ENCODE data around the gene PTPRG. TPM values are rescaled to one million over a fixed set of nuclear protein-coding genes. Genes with fewer than 3 reads are reported as not detected.
"Not testable (repeated sequence)": the region's sequence is repeated elsewhere in the genome, so short reads cannot be mapped to it uniquely, and the experiment has no call there.

Gene PTPRG
- total RNA-seq, 1 donor from 2014 or later, result 39.6 TPM

GRCh38 chr3:61690016-61690415 is 128.6 kb downstream of the PTPRG start:
- Histone ChIP-seq H3K9ac (ENCODE audit: low read length) (no peak overlapping the region), H3K4me2 (ENCODE audit: low read length) (no peak overlapping the region), H2AFZ (ENCODE audit: low read depth, low read length) (no peak overlapping the region), H4K20me1 (ENCODE audit: insufficient read depth, low read length) (peaks cover 44% of the 10 kb centered on the region), H3K4me3 (ENCODE audit: insufficient read depth, low read depth, low read length) (no peak overlapping the region), H3K27ac (ENCODE audit: low read depth, low read length) (no peak overlapping the region), H3K79me2 (ENCODE audit: insufficient read depth, low read length) (peaks cover 8% of the 10 kb centered on the region), H3K9me3 (ENCODE audit: insufficient read depth, low read depth, low read length) (no peaks in the 10 kb centered on the region), H3K4me1 (ENCODE audit: insufficient read depth, low read length) (peaks cover 5% of the 10 kb centered on the region), H3K27me3 (ENCODE audit: insufficient read depth, low read length) (no peaks in the 10 kb centered on the region), H3K36me3 (ENCODE audit: insufficient read depth, low read length) (no peaks in the 10 kb centered on the region)
- Mint-ChIP-seq H3K4me3 (ENCODE audit: unreplicated experiment) (no peak overlapping the region), H3K36me3 (ENCODE audit: low read depth, unreplicated experiment) (peaks cover 3% of the 10 kb centered on the region), H3K27me3 (ENCODE audit: low read depth, unreplicated experiment) (no peaks in the 10 kb centered on the region), H3K9me3 (ENCODE audit: unreplicated experiment) (no peaks in the 10 kb centered on the region), H3K4me1 (ENCODE audit: low read depth, unreplicated experiment) (peaks cover 16% of the 10 kb centered on the region), H3K27ac (ENCODE audit: unreplicated experiment) (no peak overlapping the region)
- TF ChIP-seq EZH2 (IDR thresholded peaks at IDR 0.05; ENCODE audit: insufficient read depth, low read length) (no peak), CTCF (IDR thresholded peaks at IDR 0.05; ENCODE audit: insufficient read depth, low read depth, low read length) (no peak)
- DNase-seq (ENCODE audit: low read depth) (no peak), FAIRE-seq (no peak)

GRCh38 chr3:61691466-61691865 is 130.1 kb downstream of the PTPRG start:
- no peak for TF ChIP-seq CTCF (IDR thresholded peaks at IDR 0.05; ENCODE audit: insufficient read depth, low read depth, low read length)
- no peak for TF ChIP-seq EZH2 (IDR thresholded peaks at IDR 0.05; ENCODE audit: insufficient read depth, low read length)
- Histone ChIP-seq H3K4me3 (ENCODE audit: insufficient read depth, low read depth, low read length) (no peak overlapping the region), H2AFZ (ENCODE audit: low read depth, low read length) (no peak overlapping the region), H3K79me2 (ENCODE audit: insufficient read depth, low read length) (peaks cover 5% of the 10 kb centered on the region), H3K27me3 (ENCODE audit: insufficient read depth, low read length) (no peaks in the 10 kb centered on the region), H3K4me2 (ENCODE audit: low read length) (no peak overlapping the region), H4K20me1 (ENCODE audit: insufficient read depth, low read length) (peaks cover 31% of the 10 kb centered on the region), H3K9me3 (ENCODE audit: insufficient read depth, low read depth, low read length) (no peaks in the 10 kb centered on the region), H3K36me3 (ENCODE audit: insufficient read depth, low read length) (no peaks in the 10 kb centered on the region), H3K4me1 (ENCODE audit: insufficient read depth, low read length) (no peaks in the 10 kb centered on the region), H3K9ac (ENCODE audit: low read length) (no peak overlapping the region), H3K27ac (ENCODE audit: low read depth, low read length) (no peak overlapping the region)
- H3K27ac Mint-ChIP-seq (ENCODE audit: unreplicated experiment), result no peak overlapping the region
- peaks cover 16% of the 10 kb centered on the region for H3K4me1 Mint-ChIP-seq (ENCODE audit: low read depth, unreplicated experiment)
- DNase-seq (ENCODE audit: low read depth) (no peak), FAIRE-seq (no peak)
- no peaks in the 10 kb centered on the region for H3K9me3 Mint-ChIP-seq (ENCODE audit: unreplicated experiment)
- no peaks in the 10 kb centered on the region for H3K27me3 Mint-ChIP-seq (ENCODE audit: low read depth, unreplicated experiment)
- no peak overlapping the region for H3K4me3 Mint-ChIP-seq (ENCODE audit: unreplicated experiment)
- H3K36me3 Mint-ChIP-seq (ENCODE audit: low read depth, unreplicated experiment), result peaks cover 3% of the 10 kb centered on the region

- DNase-seq (ENCODE audit: low read depth) (no peak), FAIRE-seq (no peak)
- Mint-ChIP-seq H3K36me3 (ENCODE audit: low read depth, unreplicated experiment) (peaks cover 2% of the 10 kb centered on the region), H3K9me3 (ENCODE audit: unreplicated experiment) (no peaks in the 10 kb centered on the region), H3K27me3 (ENCODE audit: low read depth, unreplicated experiment) (no peaks in the 10 kb centered on the region), H3K4me1 (ENCODE audit: low read depth, unreplicated experiment) (peaks cover 5% of the 10 kb centered on the region), H3K27ac (ENCODE audit: unreplicated experiment) (no peak overlapping the region), H3K4me3 (ENCODE audit: unreplicated experiment) (no peak overlapping the region)
- no peak overlapping the region for H3K27ac ChIP-seq (ENCODE audit: low read depth, low read length)
- no peak overlapping the region for H3K4me2 ChIP-seq (ENCODE audit: low read length)
- H2AFZ ChIP-seq (ENCODE audit: low read depth, low read length), result no peak overlapping the region
- peaks cover 17% of the 10 kb centered on the region for H4K20me1 ChIP-seq (ENCODE audit: insufficient read depth, low read length)
- H3K4me1 ChIP-seq (ENCODE audit: insufficient read depth, low read length), result no peaks in the 10 kb centered on the region
- no peak overlapping the region for H3K9ac ChIP-seq (ENCODE audit: low read length)
- TF ChIP-seq CTCF (IDR thresholded peaks at IDR 0.05; ENCODE audit: insufficient read depth, low read depth, low read length), result no peak
- no peak for TF ChIP-seq EZH2 (IDR thresholded peaks at IDR 0.05; ENCODE audit: insufficient read depth, low read length)
- H3K79me2 ChIP-seq (ENCODE audit: insufficient read depth, low read length), result no peaks in the 10 kb centered on the region
- H3K9me3 ChIP-seq (ENCODE audit: insufficient read depth, low read depth, low read length), result no peaks in the 10 kb centered on the region
- no peaks in the 10 kb centered on the region for H3K27me3 ChIP-seq (ENCODE audit: insufficient read depth, low read length)
- H3K4me3 ChIP-seq (ENCODE audit: insufficient read depth, low read depth, low read length), result no peak overlapping the region
- no peaks in the 10 kb centered on the region for H3K36me3 ChIP-seq (ENCODE audit: insufficient read depth, low read length)
These were observed 135.9 kb downstream of the PTPRG start for GRCh38 chr3:61697301-61697700.

- H3K4me3 ChIP-seq (ENCODE audit: insufficient read depth, low read depth, low read length); H3K27ac Mint-ChIP-seq (ENCODE audit: unreplicated experiment): not testable (repeated sequence)
These were observed 137.1 kb downstream of the PTPRG start for GRCh38 chr3:61698278-61699072.

More at GRCh38 chr3:61698278-61699072, 137.1 kb downstream of the PTPRG start:
- not testable (repeated sequence) for FAIRE-seq; H3K79me2 ChIP-seq (ENCODE audit: insufficient read depth, low read length); DNase-seq (ENCODE audit: low read depth); H3K9me3 Mint-ChIP-seq (ENCODE audit: unreplicated experiment); H2AFZ ChIP-seq (ENCODE audit: low read depth, low read length); H3K27me3 ChIP-seq (ENCODE audit: insufficient read depth, low read length); H3K4me1 Mint-ChIP-seq (ENCODE audit: low read depth, unreplicated experiment); H3K27me3 Mint-ChIP-seq (ENCODE audit: low read depth, unreplicated experiment); H3K4me2 ChIP-seq (ENCODE audit: low read length); H3K36me3 ChIP-seq (ENCODE audit: insufficient read depth, low read length); H3K4me1 ChIP-seq (ENCODE audit: insufficient read depth, low read length); H3K4me3 Mint-ChIP-seq (ENCODE audit: unreplicated experiment); H3K36me3 Mint-ChIP-seq (ENCODE audit: low read depth, unreplicated experiment); H3K27ac ChIP-seq (ENCODE audit: low read depth, low read length); H3K9me3 ChIP-seq (ENCODE audit: insufficient read depth, low read depth, low read length); H3K9ac ChIP-seq (ENCODE audit: low read length)
- peaks cover 20% of the 10 kb centered on the region for H4K20me1 ChIP-seq (ENCODE audit: insufficient read depth, low read length)
